Stimulated activated CD4-positive, alpha-beta T cell treated with anti-CD3 and anti-CD28 coated beads, Interleukin-1b, Interleukin-23, amount 100 ng/mL, for 1 hour (primary cell): Measurements from ENCODE around the gene ZNF639.

Experiments used
- DNase-seq, 2 donors: peaks; one replicate each; pipeline ENCODE4 v3.0.0-alpha.2; 2020; ENCODE audit warnings: low read depth in 2 of 2

Gene ZNF639

DNA sequence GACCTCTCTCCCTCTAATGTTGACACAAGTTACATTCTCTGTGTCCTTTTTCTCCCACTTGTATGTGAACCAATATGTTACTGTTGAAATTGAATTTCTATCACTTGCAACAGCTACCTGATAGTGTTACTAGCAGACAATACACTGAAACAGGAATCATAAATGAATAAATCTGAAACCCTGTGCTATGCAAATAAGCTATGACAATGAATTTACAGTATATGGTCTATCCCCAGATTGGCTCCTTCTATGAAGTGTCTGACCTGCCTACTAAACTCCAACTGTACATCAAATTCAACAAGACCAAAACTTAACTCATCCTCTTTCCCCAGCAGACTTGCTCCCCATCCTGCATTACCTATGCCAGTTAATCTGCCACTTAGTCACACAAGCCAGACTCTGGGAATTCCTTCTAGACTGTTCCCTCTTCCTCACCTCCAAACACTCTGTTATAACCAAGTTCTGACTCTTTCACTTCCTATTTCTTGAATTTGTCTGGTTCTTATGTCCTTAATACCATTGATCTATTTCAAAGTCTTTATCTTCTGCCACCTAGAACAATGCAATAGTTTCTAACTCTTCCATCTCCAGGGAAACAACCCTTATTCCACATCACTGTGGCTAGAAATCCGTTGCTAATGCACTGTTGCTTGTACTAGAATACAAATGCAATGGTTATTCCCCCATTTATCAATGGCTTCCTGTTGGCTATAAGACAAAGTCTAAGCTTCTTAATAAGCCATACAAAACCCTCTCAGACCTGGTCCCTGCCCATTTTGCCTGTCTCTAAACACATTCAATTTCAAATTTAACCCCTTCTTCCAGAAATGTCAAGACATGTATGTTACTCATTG, 13.4 kb upstream of the ZNF639 start:
- DNase-seq: no peak

- DNase-seq: no peak
Observed at GRCh38 chr3:179318876-179319275, 4.0 kb upstream of the ZNF639 start.

DNA sequence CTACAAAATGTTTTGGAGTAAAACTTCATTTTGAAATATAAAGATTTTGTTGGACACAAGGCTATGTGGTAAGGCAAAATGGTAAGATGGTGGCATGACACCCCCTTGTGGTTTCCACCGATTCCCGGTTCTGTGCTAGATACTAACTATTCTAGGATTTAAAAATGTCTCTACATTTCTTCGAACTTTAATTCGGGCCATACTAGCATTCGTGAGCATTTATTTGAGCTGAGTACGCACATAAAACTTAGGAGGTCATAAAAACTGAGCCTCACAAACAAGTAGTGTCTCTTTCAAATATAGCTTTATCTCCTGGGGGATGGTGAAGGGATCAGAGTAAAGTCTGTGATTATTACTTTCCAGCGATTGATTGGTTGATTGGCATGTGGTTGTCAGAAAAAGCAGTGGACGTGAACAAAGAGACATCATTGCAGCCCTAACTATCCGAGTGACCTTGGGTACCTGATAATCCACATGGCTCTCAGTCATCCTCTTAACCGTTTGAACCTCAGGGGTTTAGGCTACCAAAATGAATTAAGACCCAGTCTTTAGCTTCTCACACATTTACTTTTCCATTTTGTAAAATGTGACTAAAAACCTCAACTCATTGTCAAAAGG, 1.1 kb upstream of the ZNF639 start:
- DNase-seq: no peak

DNA sequence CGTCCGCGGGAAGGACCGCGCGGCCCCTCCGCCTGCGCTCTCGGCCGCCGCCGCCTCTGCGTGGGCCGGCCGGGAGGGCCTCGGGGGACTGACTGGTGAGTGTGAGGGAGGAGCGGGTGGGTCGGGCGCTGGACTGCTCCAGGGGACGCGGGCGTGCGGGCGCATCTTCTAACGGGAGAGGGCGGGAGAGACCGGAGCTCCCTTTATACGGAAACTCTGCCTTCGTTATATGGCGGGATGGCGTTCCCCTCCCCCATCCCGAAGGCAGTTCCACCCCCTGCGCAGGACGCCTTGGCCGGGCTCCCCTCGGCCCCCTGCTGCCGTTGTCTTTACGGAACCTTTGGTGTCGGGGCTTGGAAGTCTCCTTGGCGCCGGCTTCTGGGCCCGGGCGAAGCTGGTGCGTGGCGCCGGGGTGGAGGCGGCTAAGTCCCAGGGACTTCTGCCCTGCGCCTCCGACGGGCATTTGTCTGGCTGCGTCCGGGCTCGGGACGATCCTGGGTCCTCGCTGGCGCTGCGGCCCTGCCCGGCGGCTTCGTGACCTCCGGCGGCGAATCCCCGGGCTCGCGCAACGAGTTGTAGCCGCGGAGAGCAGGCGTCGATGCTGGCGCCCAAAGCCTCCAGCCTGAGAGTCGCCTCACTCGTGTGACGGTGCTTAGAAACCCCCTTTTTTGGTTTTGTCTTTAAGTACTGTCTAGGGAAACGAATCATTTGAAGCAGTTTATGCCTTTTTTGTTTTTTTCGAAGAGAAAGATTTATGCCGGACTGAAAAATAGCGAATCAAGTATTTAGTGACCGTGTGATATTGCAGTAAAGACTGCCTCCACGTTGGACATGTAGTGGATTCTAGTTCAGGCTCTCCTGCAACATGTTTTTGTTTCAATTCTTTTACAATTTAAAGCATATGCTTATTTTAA, 623 bp downstream of the ZNF639 start:
- DNase-seq: peak in 1 of 2 donors; percentile 46

GRCh38 chr3:179324270-179324754, 1.5 kb downstream of the ZNF639 start:
- no peak for DNase-seq

- DNase-seq: no peak
Observed at GRCh38 chr3:179330438-179330837, 7.6 kb downstream of the ZNF639 start.

GRCh38 chr3:179332240-179332639, 9.4 kb downstream of the ZNF639 start:
- DNase-seq: no peak

DNA sequence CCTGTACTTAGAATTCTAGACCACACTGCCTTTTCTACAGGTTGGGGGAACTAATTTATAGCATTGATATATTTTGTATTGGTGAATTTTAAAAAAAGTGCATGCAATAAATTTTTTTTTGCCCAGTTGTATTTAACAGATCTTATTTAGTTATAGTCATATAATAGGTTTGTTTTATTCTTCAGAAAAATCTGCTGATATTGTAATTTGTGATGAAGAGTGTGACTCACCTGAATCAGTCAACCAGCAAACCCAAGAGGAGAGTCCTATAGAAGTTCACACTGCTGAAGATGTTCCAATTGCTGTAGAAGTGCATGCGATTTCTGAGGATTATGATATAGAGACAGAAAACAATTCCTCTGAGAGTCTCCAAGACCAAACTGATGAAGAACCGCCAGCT, 10.3 kb downstream of the ZNF639 start:
- DNase-seq: no peak

GRCh38 chr3:179336345-179336929, 13.6 kb downstream of the ZNF639 start:
- DNase-seq: no peak

GRCh38 chr3:179347345-179348194, 24.7 kb downstream of the ZNF639 start, which contains the start of gene MFN1:
Gene MFN1, plus strand, starts transcription at chr3:179347709. Its CDS starts 1,143 bp downstream, at chr3:179348852.
- peak; percentile 60 to 72 for DNase-seq

DNA sequence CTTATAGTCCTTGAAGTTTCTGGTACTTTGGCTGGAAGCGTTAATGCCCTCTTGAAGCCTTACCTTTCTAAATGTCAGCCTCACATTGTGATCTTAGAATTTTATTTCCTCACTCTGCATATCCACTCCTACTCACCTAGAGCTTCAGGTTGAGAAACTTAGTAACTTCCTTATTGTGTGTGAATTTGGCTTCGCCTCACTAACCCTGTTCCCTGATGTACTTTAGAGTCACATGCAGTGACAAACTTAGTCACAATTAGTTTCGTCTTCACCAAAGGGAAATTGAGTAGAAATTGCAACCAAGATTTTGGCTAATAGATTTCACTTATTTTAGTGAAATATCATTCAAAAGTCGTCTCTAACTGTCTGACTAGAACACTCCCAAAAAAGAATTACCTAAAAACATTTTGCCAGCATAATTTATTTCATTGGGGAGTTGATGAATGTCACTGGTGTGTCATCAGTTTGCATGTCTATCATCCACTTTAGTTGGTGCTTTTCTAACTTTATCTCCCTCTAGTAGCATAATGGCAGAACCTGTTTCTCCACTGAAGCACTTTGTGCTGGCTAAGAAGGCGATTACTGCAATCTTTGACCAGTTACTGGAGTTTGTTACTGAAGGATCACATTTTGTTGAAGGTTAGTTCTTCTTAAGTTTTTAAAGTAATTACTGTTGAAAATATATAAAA, 25.6 kb downstream of the ZNF639 start:
- no peak for DNase-seq

DNA sequence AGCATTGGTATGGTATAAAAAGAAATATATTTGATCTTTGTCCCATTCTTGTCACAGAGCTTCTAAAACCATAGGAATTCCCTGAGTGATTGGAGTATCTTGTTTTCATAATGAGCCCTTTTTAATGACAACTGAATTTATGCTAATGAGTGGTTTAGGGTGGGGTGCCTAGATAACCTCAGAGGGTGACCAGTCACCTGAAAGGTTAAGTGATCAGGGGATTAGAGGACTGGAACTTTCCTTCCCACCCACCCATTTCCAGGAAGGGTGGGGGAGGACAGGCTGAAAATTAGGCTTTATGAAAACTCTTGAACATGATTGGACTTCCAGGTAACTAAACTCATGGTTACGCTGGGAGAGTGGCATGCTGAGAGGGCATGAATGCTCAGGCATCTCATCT, 33.2 kb downstream of the ZNF639 start:
- DNase-seq: no peak

DNA sequence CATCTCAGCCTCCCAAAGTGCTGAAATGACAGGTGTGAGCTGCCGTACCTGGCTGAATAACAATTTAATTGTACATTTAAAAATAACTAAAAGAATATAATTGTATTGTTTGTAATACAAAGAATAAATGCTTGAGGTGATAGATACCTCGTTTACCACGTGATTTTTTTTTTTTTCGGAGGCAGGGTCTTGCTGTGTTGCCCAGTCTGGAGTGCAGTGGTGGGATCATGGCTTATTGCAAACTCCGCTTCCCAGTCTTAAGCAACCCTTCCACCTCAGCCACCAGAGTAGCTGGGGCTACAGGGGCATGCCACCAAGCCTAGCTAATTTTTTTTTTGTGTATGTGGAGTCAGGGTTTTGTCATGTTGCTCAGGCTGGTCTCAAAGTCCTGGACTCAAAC, 40.5 kb downstream of the ZNF639 start:
- DNase-seq: no peak

- DNase-seq: no peak
Observed at GRCh38 chr3:179369621-179370020, 46.8 kb downstream of the ZNF639 start.

- DNase-seq: no peak
Observed at GRCh38 chr3:179373938-179374337, 51.1 kb downstream of the ZNF639 start.

GRCh38 chr3:179375091-179375999, 52.5 kb downstream of the ZNF639 start:
- DNase-seq: no peak

- DNase-seq: no peak
Observed at GRCh38 chr3:179376474-179376873, 53.6 kb downstream of the ZNF639 start.
